DMS153 treated with DMSO at 0.1 percent for 48 hours (cell line): ENCODE results near the gene MS4A1.
"Not testable (repeated sequence)": the region's sequence is repeated elsewhere in the genome, so short reads cannot be mapped to it uniquely, and the experiment has no call there.

Experiments
- DNase-seq: peaks from one replicate; lab custom pipeline; 2025; ENCODE audit not compliant: unreplicated experiment; lab: John Stamatoyannopoulos, UW

Gene MS4A1

GRCh38 chr11:60455531-60456042, at the start of gene MS4A1:
MS4A1 (plus strand) TSS chr11:60455847; CDS start chr11:60462375, 6,528 bp downstream.
- no peak for DNase-seq

GRCh38 chr11:60420015-60420414, 35.6 kb upstream of the MS4A1 start:
- no peak for DNase-seq

- no peak for DNase-seq
Observed at GRCh38 chr11:60422609-60423008, 33.0 kb upstream of the MS4A1 start.

- no peak for DNase-seq
Observed at GRCh38 chr11:60428517-60428916, 27.1 kb upstream of the MS4A1 start.

GRCh38 chr11:60429272-60429671, 26.4 kb upstream of the MS4A1 start, which contains the start of gene MS4A5:
MS4A5 (plus strand) TSS chr11:60429572; CDS start chr11:60429675, 103 bp downstream.
- DNase-seq: no peak

- DNase-seq: no peak
Observed at GRCh38 chr11:60431251-60431650, 24.4 kb upstream of the MS4A1 start.

GRCh38 chr11:60433401-60433800, 22.2 kb upstream of the MS4A1 start:
- DNase-seq: no peak

- DNase-seq: no peak
Observed at GRCh38 chr11:60447070-60447469, 8.6 kb upstream of the MS4A1 start.

- no peak for DNase-seq
Observed at GRCh38 chr11:60447846-60448245, 7.8 kb upstream of the MS4A1 start.

GRCh38 chr11:60451185-60451584, 4.5 kb upstream of the MS4A1 start:
- DNase-seq: not testable (repeated sequence)

- no peak for DNase-seq
Observed at GRCh38 chr11:60454212-60454611, 1.4 kb upstream of the MS4A1 start.

GRCh38 chr11:60457576-60457975, 1.9 kb downstream of the MS4A1 start:
- no peak for DNase-seq

- no peak for DNase-seq
Observed at GRCh38 chr11:60459345-60459744, 3.7 kb downstream of the MS4A1 start.

GRCh38 chr11:60468829-60469228, 13.2 kb downstream of the MS4A1 start:
- no peak for DNase-seq

- DNase-seq: no peak
Observed at GRCh38 chr11:60469723-60470122, 14.1 kb downstream of the MS4A1 start.

- no peak for DNase-seq
Observed at GRCh38 chr11:60477035-60477445, 21.4 kb downstream of the MS4A1 start.

- no peak for DNase-seq
Observed at GRCh38 chr11:60482361-60482760, 26.7 kb downstream of the MS4A1 start.

- DNase-seq: no peak
Observed at GRCh38 chr11:60485987-60486386, 30.3 kb downstream of the MS4A1 start.

GRCh38 chr11:60492488-60493009, 36.9 kb downstream of the MS4A1 start, which contains the start of gene MS4A12:
MS4A12 (plus strand) TSS chr11:60492778; CDS start chr11:60497319, 4,541 bp downstream.
- DNase-seq: no peak

GRCh38 chr11:60493454-60493853, 37.8 kb downstream of the MS4A1 start:
- no peak for DNase-seq

GRCh38 chr11:60498399-60498798, 42.8 kb downstream of the MS4A1 start:
- no peak for DNase-seq

GRCh38 chr11:60498853-60499252, 43.2 kb downstream of the MS4A1 start:
- no peak for DNase-seq

- no peak for DNase-seq
Observed at GRCh38 chr11:60500276-60500910, 44.7 kb downstream of the MS4A1 start.
